ENCODE data around the gene ADAMTSL3. TPM values are rescaled to one million over a fixed set of nuclear protein-coding genes. Genes with fewer than 3 reads are reported as not detected.
"Not testable (repeated sequence)": the region's sequence is repeated elsewhere in the genome, so short reads cannot be mapped to it uniquely, and the experiment has no call there.

Gene ADAMTSL3
- total and polyA plus RNA-seq, 2 of the 4 experiments (the other 2 are of a cell fraction), result under 0.01 to 0.02 TPM

GRCh38 chr15:83964967-83965366, 311.0 kb downstream of the ADAMTSL3 start:
- intact Hi-C loops (cut with micrococcal nuclease); H2BK120ac ChIP-seq (ENCODE audit: low read depth, low read length); H3K18ac ChIP-seq (ENCODE audit: low read depth, low read length); H2BK20ac ChIP-seq (ENCODE audit: low read depth, low read length); H3K56ac ChIP-seq (ENCODE audit: extremely low read depth, insufficient read depth, low read length); H4K20me1 ChIP-seq (ENCODE audit: insufficient read depth, low read length); H3K23ac ChIP-seq (ENCODE audit: low read depth, low read length); H3K9me3 ChIP-seq (ENCODE audit: control insufficient read depth, insufficient read depth, low read length); DNase-seq; H2BK15ac ChIP-seq (ENCODE audit: low read depth, low read length); H3K79me1 ChIP-seq (ENCODE audit: low read depth in 1 of 2, low read length in 2 of 2); H3K4me3 ChIP-seq (ENCODE audit: insufficient read depth, low read depth, low read length); ATAC-seq (ENCODE audit: low read depth); H3K4me1 ChIP-seq (ENCODE audit: control insufficient read depth, insufficient read depth, low read length); H2AFZ ChIP-seq (replicated peaks; ENCODE audit: low read length, poor library complexity); CTCF ChIA-PET; H3K4ac ChIP-seq (ENCODE audit: low read depth, low read length); H3K27ac ChIP-seq (ENCODE audit: insufficient read depth, low read length); H2AK9ac ChIP-seq (replicated peaks; ENCODE audit: low read depth, low read length, poor library complexity); BruUV-seq (replicated peaks); POLR2A ChIA-PET (ENCODE audit: unreplicated experiment); H4K8ac ChIP-seq (ENCODE audit: low read depth in 2 of 2, low read length in 2 of 2); H3K36me3 ChIP-seq (ENCODE audit: control insufficient read depth, insufficient read depth, low read length); in situ Hi-C loops (cut with MboI; ENCODE audit: low sequenced_read_pairs); H3K27me3 ChIP-seq (ENCODE audit: control insufficient read depth, insufficient read depth, low read length); H3K9me1 ChIP-seq (ENCODE audit: insufficient read depth, low read length); H2AK5ac ChIP-seq (ENCODE audit: low read depth, low read length); H3K4me2 ChIP-seq (ENCODE audit: low read depth, low read length); H4K5ac ChIP-seq (ENCODE audit: low read depth, low read length); dilution Hi-C loops (cut with HindIII; ENCODE audit: low sequenced_read_pairs, unreplicated experiment); H3K14ac ChIP-seq (replicated peaks; ENCODE audit: low read depth, low read length); H2BK5ac ChIP-seq (ENCODE audit: low read depth, low read length, poor library complexity, severe bottlenecking); H4K91ac ChIP-seq (ENCODE audit: insufficient read depth, low read depth, low read length); H3K9ac ChIP-seq (ENCODE audit: low read depth, low read length): not testable (repeated sequence)
- WGBS, 2 experiments (ENCODE audit: extremely low coverage in 2 of 2, insufficient read length in 1 of 2), result no CpG with 5 or more reads among the region's 1 CpG
